GM12872 (cell line): Measurements from ENCODE around the gene RYR2.

ENCODE experiments used
- CTCF ChIP-seq: IDR thresholded peaks from 3 replicates; pipeline ENCODE4 v1.5.1; 2011; ENCODE audit warnings: low read depth, mild to moderate bottlenecking, low read length, moderate library complexity; ENCODE audit not compliant: insufficient read depth

Gene RYR2

GRCh38 chr1:237687804-237688203 lies 645.8 kb downstream of the RYR2 start:
- no peak for TF ChIP-seq CTCF

- TF ChIP-seq CTCF = no peak
These were observed 648.7 kb downstream of the RYR2 start for GRCh38 chr1:237690656-237691055.

GRCh38 chr1:237692255-237692654 lies 650.3 kb downstream of the RYR2 start:
- TF ChIP-seq CTCF = no peak

GRCh38 chr1:237695878-237696277 lies 653.9 kb downstream of the RYR2 start:
- no peak for TF ChIP-seq CTCF

GRCh38 chr1:237700181-237700580 lies 658.2 kb downstream of the RYR2 start:
- no peak for TF ChIP-seq CTCF

- no peak for TF ChIP-seq CTCF
These were observed 659.5 kb downstream of the RYR2 start for GRCh38 chr1:237701534-237701933.

GRCh38 chr1:237702161-237702560 lies 660.2 kb downstream of the RYR2 start:
- TF ChIP-seq CTCF = no peak

GRCh38 chr1:237705462-237705861 lies 663.5 kb downstream of the RYR2 start:
- TF ChIP-seq CTCF = no peak
